Lower leg skin (tissue), 3 donors: ENCODE measurements around the gene DCAKD.

ENCODE experiments used
- POLR2A ChIP-seq, 2 donors: fragments of 450-650 bp; IDR thresholded peaks; one replicate each; pipeline ENCODE4 v1.6.1; 2016 to 2017; ENCODE audit warnings: antibody characterized with exemption in 2 of 2, mild to moderate bottlenecking in 1 of 2, moderate library complexity in 1 of 2
- TF ChIP-seq, protein P1 (sequence below), 3 donors: fragments of 450-650 bp; IDR thresholded peaks; one replicate each; pipeline ENCODE4 v1.5.1; 2016; ENCODE audit warnings: antibody characterized with exemption in 3 of 3, mild to moderate bottlenecking in 3 of 3, moderate library complexity in 2 of 3

DNA sequence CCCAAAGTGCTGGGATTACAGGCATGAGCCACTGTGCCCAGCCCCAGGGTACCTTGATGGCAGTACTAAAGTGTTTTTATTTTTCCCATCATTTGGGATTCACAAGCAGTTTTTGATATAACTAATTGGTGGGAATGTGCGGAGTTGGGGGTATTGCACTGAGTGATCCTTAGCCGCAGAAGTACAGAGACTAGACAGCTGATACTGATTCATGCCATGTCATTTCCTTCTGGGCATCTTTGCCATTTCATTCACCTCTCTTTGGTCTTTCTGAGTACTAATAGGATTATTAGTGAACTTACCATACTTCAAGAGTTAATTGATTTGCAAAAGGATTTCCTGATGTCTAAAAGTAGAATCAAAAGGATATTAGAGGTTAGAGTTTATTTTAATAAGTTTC, 19.4 kb upstream of the DCAKD start:
- TF ChIP-seq, protein P1, sequence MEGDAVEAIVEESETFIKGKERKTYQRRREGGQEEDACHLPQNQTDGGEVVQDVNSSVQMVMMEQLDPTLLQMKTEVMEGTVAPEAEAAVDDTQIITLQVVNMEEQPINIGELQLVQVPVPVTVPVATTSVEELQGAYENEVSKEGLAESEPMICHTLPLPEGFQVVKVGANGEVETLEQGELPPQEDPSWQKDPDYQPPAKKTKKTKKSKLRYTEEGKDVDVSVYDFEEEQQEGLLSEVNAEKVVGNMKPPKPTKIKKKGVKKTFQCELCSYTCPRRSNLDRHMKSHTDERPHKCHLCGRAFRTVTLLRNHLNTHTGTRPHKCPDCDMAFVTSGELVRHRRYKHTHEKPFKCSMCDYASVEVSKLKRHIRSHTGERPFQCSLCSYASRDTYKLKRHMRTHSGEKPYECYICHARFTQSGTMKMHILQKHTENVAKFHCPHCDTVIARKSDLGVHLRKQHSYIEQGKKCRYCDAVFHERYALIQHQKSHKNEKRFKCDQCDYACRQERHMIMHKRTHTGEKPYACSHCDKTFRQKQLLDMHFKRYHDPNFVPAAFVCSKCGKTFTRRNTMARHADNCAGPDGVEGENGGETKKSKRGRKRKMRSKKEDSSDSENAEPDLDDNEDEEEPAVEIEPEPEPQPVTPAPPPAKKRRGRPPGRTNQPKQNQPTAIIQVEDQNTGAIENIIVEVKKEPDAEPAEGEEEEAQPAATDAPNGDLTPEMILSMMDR (IDR thresholded peaks at IDR 0.05): no peak
- TF ChIP-seq POLR2A (IDR thresholded peaks at IDR 0.05): no peak
